ENCODE data around the gene BOK.
"Not testable (repeated sequence)": the region's sequence is repeated elsewhere in the genome, so short reads cannot be mapped to it uniquely, and the experiment has no call there.

BOK gene, protein sequence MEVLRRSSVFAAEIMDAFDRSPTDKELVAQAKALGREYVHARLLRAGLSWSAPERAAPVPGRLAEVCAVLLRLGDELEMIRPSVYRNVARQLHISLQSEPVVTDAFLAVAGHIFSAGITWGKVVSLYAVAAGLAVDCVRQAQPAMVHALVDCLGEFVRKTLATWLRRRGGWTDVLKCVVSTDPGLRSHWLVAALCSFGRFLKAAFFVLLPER

DNA sequence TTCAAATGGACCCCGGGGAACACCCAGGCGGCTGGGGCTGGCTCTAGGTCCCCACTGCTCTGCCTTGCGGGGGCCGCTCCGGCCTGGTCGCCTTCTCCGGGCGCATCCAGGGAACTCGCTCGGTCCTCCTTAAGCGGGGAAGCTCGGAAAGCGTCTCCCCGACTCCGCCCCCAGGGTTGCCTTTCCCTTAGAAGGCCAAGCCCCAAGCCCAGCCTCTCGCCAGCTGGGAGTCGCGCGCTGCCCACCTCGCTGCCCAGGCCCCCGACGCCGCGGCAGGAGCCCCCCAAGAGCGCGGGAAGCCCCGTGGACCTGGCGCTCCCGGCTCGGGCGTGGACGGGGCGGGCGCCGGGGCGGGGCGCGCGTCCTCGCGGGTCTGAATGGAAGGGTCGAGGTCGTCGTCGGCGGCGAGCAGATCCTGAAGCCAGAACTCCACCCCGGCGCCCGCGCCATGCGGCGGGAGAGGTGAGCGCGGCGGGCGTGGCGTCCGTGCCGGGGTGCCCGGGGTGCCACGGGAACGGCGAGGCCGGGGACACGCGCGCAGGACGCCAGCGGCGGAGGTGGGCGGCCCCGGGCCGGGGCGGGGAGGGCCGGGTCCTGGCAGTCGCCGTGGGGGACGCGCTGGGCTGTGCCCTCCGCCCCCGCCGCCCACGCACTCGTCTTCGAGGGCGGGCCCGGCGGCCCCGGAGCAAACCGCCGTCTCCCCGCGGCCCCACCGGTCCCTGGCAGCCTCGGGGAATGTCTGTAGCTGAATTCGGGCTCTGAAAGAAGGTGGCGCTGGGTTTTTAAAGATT, at the start of gene BOK:
Gene BOK (plus strand): TSS at position 214 of the 791 bp plus-strand sequence. CDS start 739 bp downstream, outside the sequence.
- Histone ChIP-seq H3K4me1 (ENCODE audit: insufficient read depth, low read length) (peaks cover 7% of the 10 kb centered on the region; the same call in 1 of the 2 replicates), H3K27ac (ENCODE audit: low read length) (no peak within 1 kb of the TSS)

DNA sequence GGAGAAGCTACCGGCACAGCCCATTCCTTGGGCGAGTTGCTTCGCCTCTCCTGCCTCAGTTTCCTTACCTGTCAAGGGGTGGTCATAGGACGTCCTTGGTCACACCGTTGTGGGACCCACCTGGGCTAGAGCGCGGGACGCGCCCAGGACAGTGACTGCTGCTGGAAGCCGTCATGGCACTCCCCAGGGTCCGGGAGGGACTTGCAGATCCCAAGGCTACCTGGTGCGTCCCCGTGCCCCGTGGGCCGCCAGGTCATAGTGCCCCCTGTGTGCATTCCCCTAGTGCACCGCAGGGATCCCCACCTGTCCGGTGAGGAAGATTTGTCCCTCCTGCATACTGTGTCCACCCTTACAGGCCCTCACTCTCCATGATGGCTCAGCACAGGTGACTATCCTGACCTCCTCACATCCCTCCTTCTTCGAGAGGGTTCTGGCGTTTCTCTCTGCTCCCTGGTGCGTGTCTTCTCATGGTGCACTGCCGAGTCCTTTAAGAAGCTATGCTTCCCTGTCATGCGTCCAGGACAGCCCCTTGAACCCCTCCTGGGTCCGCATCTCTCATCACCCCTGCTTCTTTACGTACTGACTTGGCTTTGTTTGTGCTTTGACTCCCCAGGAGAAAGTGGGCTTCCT, 49.3 kb upstream of the BOK start:
- H3K4me1 ChIP-seq (ENCODE audit: insufficient read depth, low read length): peaks cover 3% of the 10 kb centered on the region
- H3K27me3 ChIP-seq (ENCODE audit: insufficient read depth, low read length): peaks cover 12% of the 10 kb centered on the region
- no peaks in the 10 kb centered on the region for H3K36me3 ChIP-seq (ENCODE audit: insufficient read depth, low read depth, low read length)
- H3K9ac ChIP-seq (ENCODE audit: low read depth, low read length): peak overlapping the region; percentile 71
- H3K27ac ChIP-seq (ENCODE audit: low read length): no peak overlapping the region
- H3K4me3 ChIP-seq (ENCODE audit: low read length): peak overlapping the region; percentile 87
- H3K9me3 ChIP-seq (ENCODE audit: insufficient read depth, low read depth, low read length): no peaks in the 10 kb centered on the region

More for the DNA sequence above, at the start of gene BOK:
- peak within 1 kb of the TSS; percentile 74 for H3K4me3 ChIP-seq (ENCODE audit: low read length)
- H3K9me3 ChIP-seq (ENCODE audit: insufficient read depth, low read depth, low read length): no peaks in the 10 kb centered on the region
- no peaks in the 10 kb centered on the region for H3K36me3 ChIP-seq (ENCODE audit: insufficient read depth, low read depth, low read length)
- H3K9ac ChIP-seq (ENCODE audit: low read depth, low read length): peak within 1 kb of the TSS; percentile 65; the same call in 1 of the 2 replicates
- H3K27me3 ChIP-seq (ENCODE audit: insufficient read depth, low read length): peaks cover 10% of the 10 kb centered on the region

DNA sequence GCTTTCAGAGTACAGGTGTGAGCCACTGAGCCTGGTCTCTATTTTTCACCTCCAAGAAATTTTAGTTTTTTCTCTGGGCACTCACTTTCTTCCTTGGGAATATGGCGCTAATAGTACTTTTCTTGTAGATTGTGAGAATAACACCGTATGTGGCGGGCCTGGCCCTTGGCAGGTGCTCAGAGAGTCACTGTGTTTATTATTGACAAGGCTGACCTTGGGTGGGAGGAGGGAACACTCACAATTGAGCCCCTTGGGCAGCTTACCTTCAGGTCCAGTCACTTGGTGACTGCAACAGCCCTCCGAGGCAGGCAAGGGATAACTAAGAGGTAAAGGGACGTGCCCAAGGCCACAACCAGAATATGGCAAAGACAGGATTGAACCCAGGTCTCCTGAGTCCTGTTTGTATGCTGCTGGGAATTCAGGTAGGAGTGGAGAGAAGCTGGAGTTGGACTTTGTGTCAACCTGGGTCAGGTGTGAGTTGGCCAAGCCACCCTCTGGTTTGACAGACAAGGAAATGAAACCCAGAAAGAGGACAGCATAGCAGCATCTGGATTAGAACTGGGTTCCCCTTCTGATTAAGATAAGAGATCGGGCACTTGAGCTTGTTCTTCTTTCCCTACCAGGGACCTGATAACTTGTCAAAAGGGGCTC, 47.3 kb upstream of the BOK start:
- H3K9ac ChIP-seq (ENCODE audit: low read depth, low read length): no peak overlapping the region
- no peaks in the 10 kb centered on the region for H3K9me3 ChIP-seq (ENCODE audit: insufficient read depth, low read depth, low read length)
- no peak overlapping the region for H3K4me3 ChIP-seq (ENCODE audit: low read length)
- no peak overlapping the region for H3K27ac ChIP-seq (ENCODE audit: low read length)
- peaks cover 12% of the 10 kb centered on the region for H3K27me3 ChIP-seq (ENCODE audit: insufficient read depth, low read length)
- no peaks in the 10 kb centered on the region for H3K36me3 ChIP-seq (ENCODE audit: insufficient read depth, low read depth, low read length)
- H3K4me1 ChIP-seq (ENCODE audit: insufficient read depth, low read length): peaks cover 3% of the 10 kb centered on the region; the same call in 1 of the 2 replicates

DNA sequence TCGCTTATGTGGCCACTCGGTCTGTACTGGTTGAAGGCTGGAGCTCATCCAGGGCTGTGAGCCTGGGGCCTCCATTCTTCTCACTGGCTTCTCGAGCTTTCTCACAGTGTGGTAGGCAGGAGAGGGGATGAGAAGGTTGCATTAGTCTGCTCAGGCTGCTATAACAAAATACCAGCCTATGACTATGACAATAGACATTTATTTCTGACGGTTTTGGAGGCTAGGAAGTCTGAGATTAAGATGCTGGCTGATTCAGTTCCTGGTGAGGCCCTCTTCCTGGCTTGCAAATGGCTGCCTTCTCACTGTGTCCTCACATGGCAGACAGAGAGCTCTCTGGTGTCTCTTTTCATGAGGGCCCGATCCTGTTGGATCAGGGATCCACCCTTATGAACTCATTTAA, 44.0 kb upstream of the BOK start:
- Histone ChIP-seq H3K27ac (ENCODE audit: low read length) (no peak overlapping the region), H3K4me3 (ENCODE audit: low read length) (no peak overlapping the region)

DNA sequence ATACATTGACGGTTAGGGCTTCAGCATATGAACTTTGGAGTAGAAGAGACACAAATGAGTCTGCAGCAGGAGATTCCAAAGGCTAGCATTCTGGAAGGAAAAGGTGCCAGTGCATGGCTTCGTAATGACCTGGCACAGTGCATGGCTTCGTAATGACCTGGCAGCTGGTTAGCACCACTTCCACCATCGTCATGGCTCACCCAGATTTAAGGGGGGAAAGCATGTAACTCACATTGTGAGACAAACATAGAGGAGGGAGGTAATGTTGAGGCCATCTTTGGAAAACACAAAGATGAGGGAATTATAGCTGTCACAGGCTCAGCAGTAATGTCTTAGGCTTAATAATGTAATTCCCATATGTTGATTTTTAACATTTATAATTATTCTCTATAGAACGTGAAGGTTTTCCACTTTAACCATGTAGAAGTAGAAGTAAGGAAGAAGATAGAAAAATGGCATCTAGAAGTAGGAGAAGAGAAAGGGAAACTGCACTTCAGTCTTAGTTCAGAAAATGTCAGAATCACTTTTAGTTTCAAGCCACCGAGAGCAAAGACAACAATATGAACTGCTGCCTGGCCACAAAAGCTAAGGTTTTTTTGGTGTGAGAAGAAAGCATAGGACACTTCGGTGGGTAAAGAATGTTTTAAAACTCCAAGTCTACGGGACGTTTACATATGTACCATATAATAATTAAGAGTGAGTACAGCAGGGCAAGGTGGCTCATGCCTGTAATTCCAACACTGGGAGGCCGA, 43.4 kb upstream of the BOK start:
- no peak overlapping the region for H3K27ac ChIP-seq (ENCODE audit: low read length)
- H3K4me1 ChIP-seq (ENCODE audit: insufficient read depth, low read length): no peaks in the 10 kb centered on the region

More for the DNA sequence above, 44.0 kb upstream of the BOK start:
- Histone ChIP-seq H3K36me3 (ENCODE audit: insufficient read depth, low read depth, low read length) (no peaks in the 10 kb centered on the region), H3K4me1 (ENCODE audit: insufficient read depth, low read length) (no peaks in the 10 kb centered on the region), H3K9me3 (ENCODE audit: insufficient read depth, low read depth, low read length) (no peaks in the 10 kb centered on the region), H3K27me3 (ENCODE audit: insufficient read depth, low read length) (peaks cover 5% of the 10 kb centered on the region; the same call in 1 of the 2 replicates), H3K9ac (ENCODE audit: low read depth, low read length) (no peak overlapping the region)

DNA sequence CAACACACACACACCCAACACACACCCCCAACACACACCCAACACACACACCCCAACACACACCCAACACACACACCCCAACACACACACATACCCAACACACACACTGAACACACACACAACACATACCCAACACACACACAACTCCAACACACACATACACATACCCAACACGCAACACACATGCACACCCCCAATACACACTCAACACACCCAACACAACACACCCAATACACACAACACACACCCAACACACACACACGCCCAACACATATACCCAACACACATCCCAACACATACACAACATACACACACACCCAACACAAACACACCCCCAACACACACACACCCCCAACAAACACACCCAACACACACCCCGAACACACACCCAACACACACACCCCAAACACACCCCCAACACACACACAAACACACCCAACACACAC, 42.0 kb upstream of the BOK start:
- Histone ChIP-seq H3K9me3 (ENCODE audit: insufficient read depth, low read depth, low read length) (no peaks in the 10 kb centered on the region), H3K4me3 (ENCODE audit: low read length) (no peak overlapping the region)

More for the DNA sequence above, 43.4 kb upstream of the BOK start:
- Histone ChIP-seq H3K9me3 (ENCODE audit: insufficient read depth, low read depth, low read length) (no peaks in the 10 kb centered on the region), H3K9ac (ENCODE audit: low read depth, low read length) (no peak overlapping the region), H3K36me3 (ENCODE audit: insufficient read depth, low read depth, low read length) (no peaks in the 10 kb centered on the region), H3K4me3 (ENCODE audit: low read length) (no peak overlapping the region), H3K27me3 (ENCODE audit: insufficient read depth, low read length) (no peaks in the 10 kb centered on the region)

DNA sequence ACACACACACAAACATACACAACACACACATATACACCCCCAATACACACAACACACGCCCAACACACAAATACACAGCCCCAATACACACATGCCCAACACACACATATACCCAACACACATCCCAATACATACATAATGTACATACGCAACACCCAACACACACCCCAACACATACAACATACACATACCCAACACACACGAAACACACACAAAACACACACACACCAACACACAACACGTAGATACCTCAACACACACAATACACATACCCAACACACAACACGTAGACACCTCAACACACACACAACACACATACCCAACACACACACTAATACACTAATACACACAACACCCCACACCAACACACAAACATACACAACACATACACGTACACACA, 41.2 kb upstream of the BOK start:
- H3K27ac ChIP-seq (ENCODE audit: low read length): no peak overlapping the region
- no peaks in the 10 kb centered on the region for H3K4me1 ChIP-seq (ENCODE audit: insufficient read depth, low read length)
- H3K27me3 ChIP-seq (ENCODE audit: insufficient read depth, low read length): no peaks in the 10 kb centered on the region
- H3K36me3 ChIP-seq (ENCODE audit: insufficient read depth, low read depth, low read length): no peaks in the 10 kb centered on the region
- H3K9ac ChIP-seq (ENCODE audit: low read depth, low read length): no peak overlapping the region
- H3K9me3 ChIP-seq (ENCODE audit: insufficient read depth, low read depth, low read length): no peaks in the 10 kb centered on the region
- no peak overlapping the region for H3K4me3 ChIP-seq (ENCODE audit: low read length)

More for the DNA sequence above, 42.0 kb upstream of the BOK start:
- H3K9ac ChIP-seq (ENCODE audit: low read depth, low read length): no peak overlapping the region
- no peak overlapping the region for H3K27ac ChIP-seq (ENCODE audit: low read length)
- no peaks in the 10 kb centered on the region for H3K4me1 ChIP-seq (ENCODE audit: insufficient read depth, low read length)
- no peaks in the 10 kb centered on the region for H3K27me3 ChIP-seq (ENCODE audit: insufficient read depth, low read length)
- no peaks in the 10 kb centered on the region for H3K36me3 ChIP-seq (ENCODE audit: insufficient read depth, low read depth, low read length)

DNA sequence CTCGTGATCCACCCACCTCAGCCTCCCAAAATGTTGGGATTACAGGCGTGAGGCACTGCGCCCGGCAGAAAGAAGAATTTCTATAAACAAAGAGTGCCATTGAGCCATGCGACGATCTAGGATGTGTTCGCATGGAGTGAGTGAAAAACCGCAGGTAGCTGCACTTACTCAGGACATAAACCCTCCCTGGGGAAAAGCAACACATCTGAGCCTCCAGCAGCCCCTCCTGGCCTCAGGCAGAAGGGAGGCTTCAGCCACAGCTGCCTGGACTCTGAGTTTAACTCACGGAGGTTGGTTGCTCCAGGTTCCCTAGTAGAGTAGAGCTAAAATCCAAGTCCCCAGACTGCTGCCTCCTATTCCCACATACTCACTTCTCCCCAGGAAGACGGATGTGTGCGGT, 38.9 kb upstream of the BOK start:
- Histone ChIP-seq H3K27ac (ENCODE audit: low read length) (no peak overlapping the region), H3K36me3 (ENCODE audit: insufficient read depth, low read depth, low read length) (no peaks in the 10 kb centered on the region), H3K4me1 (ENCODE audit: insufficient read depth, low read length) (no peaks in the 10 kb centered on the region), H3K27me3 (ENCODE audit: insufficient read depth, low read length) (no peaks in the 10 kb centered on the region), H3K9me3 (ENCODE audit: insufficient read depth, low read depth, low read length) (no peaks in the 10 kb centered on the region), H3K9ac (ENCODE audit: low read depth, low read length) (no peak overlapping the region), H3K4me3 (ENCODE audit: low read length) (no peak overlapping the region)

DNA sequence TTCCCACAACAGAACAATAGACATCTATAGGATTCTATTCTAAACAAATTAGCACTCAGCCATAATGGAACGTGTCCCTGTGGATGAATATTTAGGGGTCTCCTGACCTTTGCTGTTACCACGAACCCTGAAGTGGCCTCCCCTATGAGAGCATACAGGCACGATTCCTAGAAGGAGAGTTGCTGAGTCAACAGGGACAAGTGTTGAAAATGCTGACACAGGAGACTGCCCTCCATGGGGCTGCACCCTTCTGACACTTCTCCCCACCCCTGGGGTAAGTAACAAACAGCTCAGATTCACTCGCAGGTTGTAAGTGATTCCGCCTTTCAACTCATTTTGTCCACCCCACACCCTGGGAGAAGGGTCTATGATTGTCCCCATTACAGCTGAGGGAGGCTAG, 36.1 kb upstream of the BOK start:
- no peaks in the 10 kb centered on the region for H3K27me3 ChIP-seq (ENCODE audit: insufficient read depth, low read length)
- no peak overlapping the region for H3K9ac ChIP-seq (ENCODE audit: low read depth, low read length)
- H3K4me1 ChIP-seq (ENCODE audit: insufficient read depth, low read length): no peaks in the 10 kb centered on the region
- no peaks in the 10 kb centered on the region for H3K36me3 ChIP-seq (ENCODE audit: insufficient read depth, low read depth, low read length)
- peaks cover 5% of the 10 kb centered on the region for H3K9me3 ChIP-seq (ENCODE audit: insufficient read depth, low read depth, low read length)
- H3K4me3 ChIP-seq (ENCODE audit: low read length): no peak overlapping the region
- no peak overlapping the region for H3K27ac ChIP-seq (ENCODE audit: low read length)

DNA sequence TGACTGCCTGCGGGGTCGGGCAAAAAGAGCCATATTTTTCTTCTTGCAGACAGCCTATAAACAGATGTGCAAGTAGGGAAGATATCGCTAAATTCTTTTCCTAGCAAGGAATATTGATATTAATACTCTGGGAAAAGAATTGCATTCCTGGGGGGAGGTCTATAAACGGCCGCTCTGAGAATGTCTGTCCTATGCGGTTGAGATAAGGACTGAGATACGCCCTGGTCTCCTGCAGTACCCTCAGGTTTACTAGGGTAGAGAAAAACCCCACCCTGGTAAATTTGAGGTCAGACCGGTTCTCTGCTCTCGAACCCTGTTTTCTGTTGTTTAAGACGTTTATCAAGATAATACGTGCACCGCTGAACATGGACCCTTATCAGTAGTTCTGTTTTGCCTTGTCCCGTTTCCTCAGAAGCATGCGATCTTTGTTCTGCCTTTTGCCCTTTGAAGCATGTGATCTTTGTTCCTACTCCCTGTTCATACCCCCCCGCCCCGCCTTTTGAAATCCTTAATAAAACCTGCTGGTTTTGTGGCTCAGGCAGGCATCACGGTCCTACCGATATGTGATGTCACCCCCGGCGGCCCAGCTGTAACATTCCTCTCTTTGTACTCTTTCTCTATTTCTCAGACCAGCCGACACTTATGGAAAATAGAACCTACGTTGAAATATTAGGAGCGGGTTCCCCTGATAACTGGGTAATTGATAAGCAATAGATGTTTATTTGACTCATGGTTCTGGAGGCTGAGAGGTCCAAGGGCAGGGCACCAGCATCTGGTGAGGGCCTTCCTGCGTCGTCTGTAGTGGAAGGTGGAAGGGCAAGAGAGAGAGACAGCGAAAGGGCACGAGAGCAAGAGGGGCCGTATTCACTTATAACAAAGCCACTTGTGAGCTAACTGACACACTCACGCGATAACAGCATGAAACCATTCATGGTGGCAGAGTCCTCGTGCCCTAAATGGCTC, 32.4 kb upstream of the BOK start:
- H3K27me3 ChIP-seq (ENCODE audit: insufficient read depth, low read length); H3K9ac ChIP-seq (ENCODE audit: low read depth, low read length); H3K4me3 ChIP-seq (ENCODE audit: low read length); H3K9me3 ChIP-seq (ENCODE audit: insufficient read depth, low read depth, low read length); H3K27ac ChIP-seq (ENCODE audit: low read length); H3K36me3 ChIP-seq (ENCODE audit: insufficient read depth, low read depth, low read length); H3K4me1 ChIP-seq (ENCODE audit: insufficient read depth, low read length): not testable (repeated sequence)
